ENCODE data around the gene ABCC6.
"Not testable (repeated sequence)": the region's sequence is repeated elsewhere in the genome, so short reads cannot be mapped to it uniquely, and the experiment has no call there.

ABCC6 gene

DNA sequence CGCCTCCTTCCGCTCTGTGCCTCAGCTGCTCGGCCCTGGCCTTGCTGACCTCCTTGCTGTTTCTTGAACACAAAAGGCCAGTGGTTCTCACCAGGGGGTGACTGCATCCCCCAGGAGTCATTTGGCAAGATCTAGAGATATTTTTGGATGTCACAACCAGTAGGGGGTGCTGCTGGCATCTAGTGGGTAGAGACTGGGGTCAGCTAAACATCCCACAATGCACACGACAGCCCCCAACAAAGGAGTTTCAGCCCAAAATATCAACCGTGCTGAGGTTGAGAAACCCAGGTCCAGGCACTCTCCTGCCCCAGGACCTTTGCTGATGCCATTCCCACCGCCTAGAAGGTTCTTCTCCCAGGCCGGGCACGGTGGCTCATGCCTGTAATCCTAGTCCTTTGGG is 39.7 kb downstream of the ABCC6 start:
- no peaks in the 10 kb centered on the region for H3K79me2 ChIP-seq (ENCODE audit: insufficient read depth, low read length)
- no peaks in the 10 kb centered on the region for H3K4me1 ChIP-seq (ENCODE audit: insufficient read depth, low read length)
- H3K27ac ChIP-seq (ENCODE audit: low read length): no peak overlapping the region
- no peak overlapping the region for H2AFZ ChIP-seq (ENCODE audit: low read depth, low read length)
- no peak for DNase-seq
- H3K4me2 ChIP-seq (ENCODE audit: insufficient read depth, low read length): no peak overlapping the region
- H3K9ac ChIP-seq (ENCODE audit: low read depth, low read length): no peak overlapping the region
- no peak overlapping the region for H3K4me3 ChIP-seq (ENCODE audit: low read depth in 1 of 2, low read length in 2 of 2)
- H3K27me3 ChIP-seq (ENCODE audit: insufficient read depth, low read length, poor library complexity): peaks cover under 1% of the 10 kb centered on the region
- no peaks in the 10 kb centered on the region for H4K20me1 ChIP-seq (ENCODE audit: insufficient read depth, low read length)
- no peaks in the 10 kb centered on the region for H3K36me3 ChIP-seq (ENCODE audit: insufficient read depth, low read length)
- TF ChIP-seq, protein P1, sequence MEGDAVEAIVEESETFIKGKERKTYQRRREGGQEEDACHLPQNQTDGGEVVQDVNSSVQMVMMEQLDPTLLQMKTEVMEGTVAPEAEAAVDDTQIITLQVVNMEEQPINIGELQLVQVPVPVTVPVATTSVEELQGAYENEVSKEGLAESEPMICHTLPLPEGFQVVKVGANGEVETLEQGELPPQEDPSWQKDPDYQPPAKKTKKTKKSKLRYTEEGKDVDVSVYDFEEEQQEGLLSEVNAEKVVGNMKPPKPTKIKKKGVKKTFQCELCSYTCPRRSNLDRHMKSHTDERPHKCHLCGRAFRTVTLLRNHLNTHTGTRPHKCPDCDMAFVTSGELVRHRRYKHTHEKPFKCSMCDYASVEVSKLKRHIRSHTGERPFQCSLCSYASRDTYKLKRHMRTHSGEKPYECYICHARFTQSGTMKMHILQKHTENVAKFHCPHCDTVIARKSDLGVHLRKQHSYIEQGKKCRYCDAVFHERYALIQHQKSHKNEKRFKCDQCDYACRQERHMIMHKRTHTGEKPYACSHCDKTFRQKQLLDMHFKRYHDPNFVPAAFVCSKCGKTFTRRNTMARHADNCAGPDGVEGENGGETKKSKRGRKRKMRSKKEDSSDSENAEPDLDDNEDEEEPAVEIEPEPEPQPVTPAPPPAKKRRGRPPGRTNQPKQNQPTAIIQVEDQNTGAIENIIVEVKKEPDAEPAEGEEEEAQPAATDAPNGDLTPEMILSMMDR (IDR thresholded peaks at IDR 0.05; ENCODE audit: borderline replicate concordance, extremely low read depth, low read length, poor library complexity, severe bottlenecking): peak; percentile 50
- TF ChIP-seq EZH2 (IDR thresholded peaks at IDR 0.05; ENCODE audit: borderline replicate concordance, low read depth, low read length, severe bottlenecking): no peak
- no peaks in the 10 kb centered on the region for H3K9me3 ChIP-seq (ENCODE audit: insufficient read depth, low read length, severe bottlenecking)
- ATAC-seq (ENCODE audit: insufficient read depth, low read depth): no peak

GRCh38 chr16:16182918-16183317 is 40.4 kb downstream of the ABCC6 start:
- no peak overlapping the region for H3K27ac ChIP-seq (ENCODE audit: low read length)
- H3K4me1 ChIP-seq (ENCODE audit: insufficient read depth, low read length): no peaks in the 10 kb centered on the region
- H4K20me1 ChIP-seq (ENCODE audit: insufficient read depth, low read length): no peaks in the 10 kb centered on the region
- H3K79me2 ChIP-seq (ENCODE audit: insufficient read depth, low read length): no peaks in the 10 kb centered on the region
- H2AFZ ChIP-seq (ENCODE audit: low read depth, low read length): no peak overlapping the region
- H3K9ac ChIP-seq (ENCODE audit: low read depth, low read length): no peak overlapping the region
- no peak for TF ChIP-seq EZH2 (IDR thresholded peaks at IDR 0.05; ENCODE audit: borderline replicate concordance, low read depth, low read length, severe bottlenecking)
- TF ChIP-seq, protein P1 (IDR thresholded peaks at IDR 0.05; ENCODE audit: borderline replicate concordance, extremely low read depth, low read length, poor library complexity, severe bottlenecking): no peak
- H3K9me3 ChIP-seq (ENCODE audit: insufficient read depth, low read length, severe bottlenecking): no peaks in the 10 kb centered on the region
- ATAC-seq (ENCODE audit: insufficient read depth, low read depth) (no peak), DNase-seq (no peak)
- H3K27me3 ChIP-seq (ENCODE audit: insufficient read depth, low read length, poor library complexity): no peaks in the 10 kb centered on the region
- H3K4me3 ChIP-seq (ENCODE audit: low read depth in 1 of 2, low read length in 2 of 2): no peak overlapping the region
- no peaks in the 10 kb centered on the region for H3K36me3 ChIP-seq (ENCODE audit: insufficient read depth, low read length)
- no peak overlapping the region for H3K4me2 ChIP-seq (ENCODE audit: insufficient read depth, low read length)

DNA sequence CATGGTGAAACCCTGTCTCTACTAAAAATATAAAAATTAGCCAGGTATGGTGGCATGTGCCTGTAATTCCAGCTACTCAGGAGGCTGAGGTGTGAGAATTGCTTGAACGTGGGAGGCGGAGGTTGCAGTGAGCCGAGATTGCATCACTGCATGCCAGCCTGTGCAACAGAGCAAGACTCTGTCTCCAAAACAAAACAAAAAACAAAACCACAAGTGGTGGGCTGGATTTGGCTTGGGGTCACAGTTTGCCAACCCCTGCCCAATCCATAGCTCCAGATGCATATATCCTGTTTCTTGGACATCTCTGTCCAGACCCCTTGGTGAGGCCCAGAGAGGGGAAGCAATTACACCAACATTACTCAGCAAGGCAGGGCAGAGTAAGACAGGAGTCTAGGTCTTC is 41.5 kb downstream of the ABCC6 start:
- H3K4me2 ChIP-seq (ENCODE audit: insufficient read depth, low read length); ATAC-seq (ENCODE audit: insufficient read depth, low read depth); H3K36me3 ChIP-seq (ENCODE audit: insufficient read depth, low read length); H3K4me3 ChIP-seq (ENCODE audit: low read depth in 1 of 2, low read length in 2 of 2); H3K79me2 ChIP-seq (ENCODE audit: insufficient read depth, low read length); H3K27me3 ChIP-seq (ENCODE audit: insufficient read depth, low read length, poor library complexity); H2AFZ ChIP-seq (ENCODE audit: low read depth, low read length); H3K4me1 ChIP-seq (ENCODE audit: insufficient read depth, low read length); H3K27ac ChIP-seq (ENCODE audit: low read length); H3K9ac ChIP-seq (ENCODE audit: low read depth, low read length); DNase-seq; H4K20me1 ChIP-seq (ENCODE audit: insufficient read depth, low read length); H3K9me3 ChIP-seq (ENCODE audit: insufficient read depth, low read length, severe bottlenecking): not testable (repeated sequence)

GRCh38 chr16:16178455-16179162 is 44.7 kb downstream of the ABCC6 start:
- Histone ChIP-seq H3K9ac (ENCODE audit: low read depth, low read length) (no peak overlapping the region), H3K36me3 (ENCODE audit: insufficient read depth, low read length) (no peaks in the 10 kb centered on the region), H3K27me3 (ENCODE audit: insufficient read depth, low read length, poor library complexity) (no peaks in the 10 kb centered on the region), H3K79me2 (ENCODE audit: insufficient read depth, low read length) (no peaks in the 10 kb centered on the region), H2AFZ (ENCODE audit: low read depth, low read length) (no peak overlapping the region), H3K4me1 (ENCODE audit: insufficient read depth, low read length) (no peaks in the 10 kb centered on the region), H3K27ac (ENCODE audit: low read length) (no peak overlapping the region), H3K9me3 (ENCODE audit: insufficient read depth, low read length, severe bottlenecking) (no peaks in the 10 kb centered on the region), H4K20me1 (ENCODE audit: insufficient read depth, low read length) (no peaks in the 10 kb centered on the region), H3K4me3 (ENCODE audit: low read depth in 1 of 2, low read length in 2 of 2) (no peak overlapping the region), H3K4me2 (ENCODE audit: insufficient read depth, low read length) (no peak overlapping the region)
- ATAC-seq (ENCODE audit: insufficient read depth, low read depth): no peak
- no peak for DNase-seq
- TF ChIP-seq, protein P1 (IDR thresholded peaks at IDR 0.05; ENCODE audit: borderline replicate concordance, extremely low read depth, low read length, poor library complexity, severe bottlenecking): no peak
- TF ChIP-seq EZH2 (IDR thresholded peaks at IDR 0.05; ENCODE audit: borderline replicate concordance, low read depth, low read length, severe bottlenecking): no peak
